MV-4-11 (cell line): ENCODE results near the gene SAPCD1.
"Not testable (repeated sequence)": the region's sequence is repeated elsewhere in the genome, so short reads cannot be mapped to it uniquely, and the experiment has no call there.

Experiments used
- DNase-seq: peaks from one replicate; lab custom pipeline; 2025; lab: John Stamatoyannopoulos, UW

The SAPCD1 gene

DNA sequence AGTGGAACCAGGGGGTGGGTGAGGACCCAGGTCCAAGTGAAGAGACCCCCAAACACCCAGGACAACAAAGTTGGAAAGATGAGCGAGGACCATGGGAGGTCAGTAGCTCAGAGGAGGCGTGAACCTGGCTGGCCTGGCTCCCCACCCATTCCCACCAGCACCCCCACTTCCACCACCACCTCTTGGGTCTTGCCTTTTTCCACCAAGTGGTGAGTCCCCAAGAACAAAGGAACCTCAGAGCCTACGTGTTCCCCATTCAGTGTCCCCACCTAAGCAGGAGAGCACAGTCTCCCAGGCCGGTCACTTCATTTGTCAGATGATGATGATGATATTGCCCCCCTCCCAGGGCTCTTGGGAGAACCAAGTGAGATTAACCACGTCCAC, 15.2 kb downstream of the SAPCD1 start:
- DNase-seq = no peak

DNA sequence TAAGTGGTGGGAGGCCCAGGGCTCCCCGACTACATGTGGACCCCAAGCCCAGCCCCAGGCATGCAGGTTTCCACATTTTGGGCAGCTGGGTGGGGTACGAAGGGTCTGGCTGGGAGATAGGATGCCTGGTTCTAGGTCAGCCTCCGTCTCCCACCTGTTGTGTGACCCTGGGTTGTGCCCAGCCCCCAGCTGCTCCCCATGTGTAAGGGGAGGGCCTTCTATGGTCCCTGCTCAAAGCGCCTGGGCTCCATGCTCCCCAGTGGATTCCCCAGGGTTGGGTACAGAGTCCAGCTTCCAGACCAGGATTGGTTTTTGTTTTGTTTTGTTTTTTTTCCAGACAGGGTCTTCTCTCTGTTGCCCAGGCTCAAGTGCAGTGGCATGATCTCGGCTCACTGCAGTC, 15.7 kb downstream of the SAPCD1 start:
- no peak for DNase-seq

DNA sequence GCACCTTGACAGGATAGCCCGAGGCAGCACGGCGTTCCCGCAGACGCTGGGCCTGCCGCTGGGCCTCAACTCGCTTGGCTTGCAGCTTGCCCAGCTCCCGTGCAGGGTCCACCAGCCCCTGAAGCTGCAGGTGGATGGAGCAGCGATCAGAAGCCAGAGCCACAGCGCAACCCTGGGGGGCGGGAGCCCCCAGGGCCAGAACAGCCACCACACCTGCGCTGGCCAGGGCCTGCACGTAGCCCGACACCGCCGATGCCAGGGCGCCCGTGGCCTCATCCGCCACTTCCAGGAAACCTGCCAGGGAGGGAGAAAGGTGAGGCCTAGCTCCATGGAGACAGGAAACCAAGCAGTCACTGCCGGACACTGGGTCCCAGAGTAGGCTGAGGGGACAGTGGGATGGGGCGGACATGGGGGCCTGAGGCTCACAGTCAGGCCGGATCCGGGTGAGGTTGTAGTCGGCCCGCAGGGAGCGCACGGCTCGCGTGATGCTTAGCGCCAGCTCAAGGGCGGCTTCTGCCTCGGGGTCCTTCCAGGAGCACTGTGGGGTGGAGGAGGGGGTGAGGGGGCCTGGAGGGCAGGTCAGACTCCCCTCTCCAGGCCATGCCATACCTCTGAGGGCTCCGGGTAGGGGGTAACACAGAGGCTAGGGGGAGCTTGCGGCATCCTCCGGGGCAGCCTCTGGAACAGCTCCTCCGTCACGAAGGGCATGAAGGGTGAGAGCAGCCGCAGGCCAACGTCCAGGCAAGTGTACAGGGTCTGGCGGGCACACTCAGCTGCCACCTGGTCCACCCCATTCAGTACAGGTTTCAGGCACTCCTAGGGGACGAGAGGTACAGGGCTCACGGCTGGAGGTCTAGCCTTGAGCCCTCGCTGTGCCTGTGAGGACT, 16.8 kb downstream of the SAPCD1 start:
- no peak for DNase-seq

DNA sequence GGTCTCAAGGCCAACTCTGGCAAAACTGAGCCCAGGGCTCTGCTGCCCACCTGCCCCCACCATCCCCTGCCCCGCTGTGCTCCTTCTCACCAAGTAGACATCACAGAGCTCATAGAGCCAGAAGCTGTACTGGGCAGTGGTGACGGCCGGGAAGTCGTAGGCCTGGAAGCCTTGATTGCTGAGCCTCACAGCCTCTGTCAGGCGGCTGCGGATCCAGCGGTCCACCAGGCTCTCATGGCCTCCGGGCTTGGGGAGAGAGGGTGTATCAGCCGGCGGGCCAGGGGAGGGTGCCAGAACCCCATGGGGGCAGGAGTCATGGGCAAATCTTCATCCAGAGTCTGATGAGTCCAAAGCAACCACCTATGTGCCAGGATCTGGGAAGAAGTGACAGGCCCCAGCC, 17.5 kb downstream of the SAPCD1 start:
- no peak for DNase-seq

DNA sequence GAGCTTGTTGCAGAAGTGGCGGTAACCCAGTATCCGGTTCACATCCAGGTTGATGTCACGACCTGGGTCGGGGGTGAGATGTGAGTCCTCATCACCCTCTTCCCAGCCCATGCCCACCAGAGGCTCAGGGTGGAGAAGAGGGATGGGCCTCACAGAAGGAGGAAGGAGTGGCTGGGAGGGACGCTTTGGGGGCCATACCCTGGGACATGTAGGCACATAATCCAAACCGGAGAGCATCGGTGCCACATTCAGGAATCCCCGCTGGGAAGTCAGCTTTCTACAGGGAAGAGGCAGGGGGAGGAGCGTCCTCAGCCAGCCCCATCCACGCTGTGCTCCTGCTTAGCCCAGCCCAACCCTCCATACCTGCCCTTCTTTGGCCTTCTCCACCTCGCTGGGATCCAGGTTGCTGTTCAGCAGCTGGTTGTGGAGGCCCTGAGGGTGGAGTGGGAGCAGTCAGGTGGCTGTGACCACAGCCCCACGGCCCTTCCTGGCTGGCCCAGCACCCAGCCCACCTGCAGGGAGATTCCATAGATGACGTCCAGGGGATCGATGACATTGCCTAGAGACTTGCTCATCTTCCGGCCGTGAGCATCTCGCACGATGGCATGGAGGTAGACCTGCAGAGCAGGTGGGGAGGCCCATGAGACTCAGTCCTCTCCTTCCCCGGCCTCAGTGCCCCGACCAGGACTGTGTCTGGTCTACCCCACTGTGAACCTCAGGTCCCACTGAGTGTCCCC, 18.2 kb downstream of the SAPCD1 start:
- no peak for DNase-seq

DNA sequence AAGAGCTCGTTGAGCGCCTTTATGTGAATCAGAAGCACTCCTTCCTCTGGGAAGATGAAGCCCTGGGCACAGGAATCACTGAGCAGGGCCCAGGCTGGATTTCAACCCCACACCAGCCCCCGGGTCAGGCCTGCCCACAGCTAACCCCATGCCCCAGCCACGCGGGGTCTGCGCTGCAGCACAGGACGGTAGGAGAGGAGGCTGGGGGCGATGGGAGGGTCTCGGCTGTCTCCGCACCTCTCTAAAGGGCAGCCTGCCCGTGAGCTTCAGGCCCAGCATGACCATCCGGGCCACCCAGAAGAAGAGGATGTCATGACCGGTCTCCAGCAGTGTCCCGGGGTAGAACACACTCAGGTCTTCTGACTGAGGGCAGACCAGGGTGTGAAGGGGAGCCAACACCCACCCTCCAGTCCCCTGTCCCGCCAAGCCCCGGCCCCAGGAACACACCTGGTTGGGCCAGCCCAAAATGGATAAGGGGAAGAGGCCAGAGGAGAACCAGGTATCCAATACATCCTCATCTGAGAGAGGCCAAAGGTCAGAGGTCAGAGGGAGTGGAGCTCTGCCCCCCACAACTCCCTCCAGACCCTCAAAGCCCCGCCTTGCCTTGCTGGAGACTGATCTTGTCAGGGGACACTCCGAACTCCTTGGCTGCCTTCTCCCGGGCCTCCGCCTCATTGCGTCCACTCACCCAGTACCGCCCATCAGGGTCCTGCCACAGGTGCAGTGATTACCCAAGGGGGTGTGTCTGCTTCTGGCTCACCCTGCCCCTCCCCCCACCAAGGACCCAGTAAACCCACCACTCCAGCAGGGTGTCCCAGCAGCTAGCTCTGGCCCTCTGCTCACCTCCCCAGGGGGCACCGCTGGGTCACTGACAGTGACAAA, 19.0 kb downstream of the SAPCD1 start:
- no peak for DNase-seq

DNA sequence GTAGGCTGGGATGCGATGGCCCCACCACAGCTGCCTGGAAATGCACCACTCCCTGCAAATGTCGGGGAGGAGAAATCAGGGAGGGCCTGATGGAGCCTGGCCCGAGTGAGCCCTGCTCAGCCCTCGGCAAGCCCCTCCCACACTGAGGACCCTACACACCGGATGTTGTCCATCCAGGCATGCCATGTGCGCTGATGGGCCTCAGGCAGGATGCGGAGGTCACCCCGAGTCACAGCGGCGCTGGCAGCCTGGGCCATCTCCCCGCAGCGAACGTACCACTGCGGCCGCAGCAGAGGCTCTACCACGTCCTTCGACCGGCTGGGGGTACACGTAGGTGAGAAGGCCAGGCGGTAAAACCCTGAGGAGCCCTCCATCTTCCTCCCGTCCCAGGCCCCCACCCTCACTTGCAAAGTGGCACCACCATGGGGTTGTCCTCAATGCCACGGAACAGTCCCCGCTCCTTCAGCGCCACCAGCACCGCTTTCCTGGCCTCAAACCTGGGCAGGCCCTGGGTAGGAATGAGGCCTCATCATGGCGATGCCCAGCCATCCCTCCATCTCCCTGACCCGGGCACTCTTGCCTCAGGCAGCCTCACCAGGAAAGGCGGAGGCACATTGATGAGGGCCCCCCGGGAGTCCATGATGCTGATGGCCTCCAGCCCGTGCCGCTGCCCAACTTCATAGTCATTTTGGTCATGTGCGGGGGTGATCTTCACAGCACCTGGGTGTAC, 19.8 kb downstream of the SAPCD1 start:
- DNase-seq = no peak

DNA sequence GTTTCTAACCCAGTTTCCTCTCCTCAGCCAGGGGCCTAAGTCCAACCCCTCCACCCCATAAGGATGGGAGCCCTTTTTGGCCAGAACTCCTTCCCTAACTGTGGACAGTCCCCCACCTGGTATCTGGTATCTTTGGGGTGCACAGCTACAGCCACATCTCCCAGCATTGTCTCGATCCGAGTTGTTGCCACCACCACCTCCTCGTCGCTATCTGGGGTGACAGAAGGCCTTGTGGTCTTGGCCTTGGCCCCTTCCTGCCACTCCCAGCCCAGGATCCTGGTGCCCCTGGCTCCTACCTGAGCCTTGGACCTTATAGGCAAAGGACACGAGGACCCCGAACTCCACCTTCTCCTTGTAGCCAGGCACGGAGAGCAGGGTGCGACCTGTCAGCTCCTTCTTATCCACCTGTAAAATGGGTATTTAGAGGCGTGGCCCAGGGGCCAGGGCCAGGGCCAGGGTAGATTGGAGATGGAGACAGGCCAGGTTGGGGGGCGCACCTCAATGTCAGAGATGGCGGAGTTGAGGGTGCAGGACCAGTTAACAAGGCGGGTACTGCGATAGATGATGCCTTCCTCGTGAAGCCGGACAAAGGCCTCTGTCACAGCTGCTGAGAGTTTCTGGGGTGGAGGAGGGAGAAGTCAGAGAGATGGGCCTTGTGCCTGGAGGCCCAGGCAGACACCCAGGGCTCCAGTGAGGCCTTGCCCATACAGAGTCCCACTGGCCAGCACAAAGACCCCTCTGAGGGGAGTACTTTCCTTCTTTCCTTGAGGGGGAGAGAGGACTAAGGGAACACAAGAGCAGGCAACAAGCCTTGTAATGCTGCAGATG, 21.9 kb downstream of the SAPCD1 start:
- no peak for DNase-seq

DNA sequence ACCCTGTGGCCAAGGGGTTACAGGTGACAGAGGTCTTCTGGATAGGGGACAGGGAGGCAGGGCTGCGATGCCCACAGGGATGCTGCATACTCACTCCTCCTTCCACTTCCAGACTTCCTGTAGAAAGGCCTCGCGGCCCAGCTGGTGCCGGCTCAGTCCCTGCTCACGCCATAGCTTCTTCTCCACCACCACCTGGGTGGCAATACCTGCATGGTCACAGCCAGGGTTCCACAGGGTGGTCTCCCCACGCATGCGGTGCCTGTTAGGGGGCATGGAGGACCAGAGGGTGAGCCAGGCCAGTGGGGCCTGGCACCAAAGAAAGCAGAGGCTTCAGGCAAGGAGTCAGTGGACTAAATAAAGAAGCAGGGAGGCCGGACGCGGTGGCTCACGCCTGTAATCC, 23.0 kb downstream of the SAPCD1 start:
- no peak for DNase-seq

DNA sequence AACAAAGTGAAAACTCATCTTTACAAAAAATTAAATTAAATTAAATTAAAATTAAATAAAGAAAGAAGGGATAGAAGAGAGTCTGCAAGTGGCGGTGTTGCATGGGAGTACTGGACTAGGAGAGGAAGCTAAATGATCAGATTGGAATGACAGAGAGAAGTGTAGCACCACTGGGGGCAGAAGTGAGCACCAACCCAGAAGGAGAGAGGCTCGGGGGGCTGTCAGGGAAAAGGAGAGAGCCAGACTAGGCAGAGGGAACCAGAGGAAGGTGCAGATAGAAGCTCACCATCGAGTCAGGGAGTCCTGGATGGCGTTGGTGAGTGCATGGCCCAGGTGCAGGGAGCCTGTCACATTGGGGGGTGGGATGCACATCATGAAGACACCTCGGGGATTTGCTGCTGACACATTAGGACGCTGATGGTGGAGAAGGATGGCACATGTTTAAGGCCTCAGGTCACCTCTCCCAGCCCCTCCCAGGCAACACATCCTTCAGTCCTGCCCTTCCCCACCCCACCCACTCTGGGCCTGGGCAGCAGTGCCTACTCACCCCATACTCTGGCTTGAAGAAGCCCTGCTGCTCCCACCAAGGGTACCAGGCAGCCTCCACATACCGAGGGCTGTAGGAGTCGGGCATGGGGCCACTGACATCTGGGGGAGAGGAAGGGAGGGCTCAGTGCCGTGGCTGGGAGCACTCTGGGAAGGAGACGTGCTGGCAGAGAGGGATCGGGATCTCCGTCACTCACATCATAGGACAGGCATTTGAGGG, 29.1 kb downstream of the SAPCD1 start:
- peak; percentile 45 for DNase-seq

DNA sequence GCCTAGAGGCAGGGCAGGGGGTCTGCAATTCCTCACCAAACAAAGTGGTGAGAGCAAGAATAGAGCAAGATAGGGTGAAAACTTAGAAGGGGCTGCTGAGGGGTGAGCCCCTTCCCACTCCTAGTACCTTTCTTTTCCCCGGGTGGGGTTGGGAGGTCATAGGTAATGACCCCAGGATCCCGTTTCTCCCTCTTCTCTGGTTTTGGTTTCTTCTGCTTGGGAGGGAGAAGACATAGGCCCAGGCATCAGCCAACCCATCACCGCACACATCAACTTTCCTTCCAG, 29.6 kb downstream of the SAPCD1 start:
- DNase-seq = no peak

DNA sequence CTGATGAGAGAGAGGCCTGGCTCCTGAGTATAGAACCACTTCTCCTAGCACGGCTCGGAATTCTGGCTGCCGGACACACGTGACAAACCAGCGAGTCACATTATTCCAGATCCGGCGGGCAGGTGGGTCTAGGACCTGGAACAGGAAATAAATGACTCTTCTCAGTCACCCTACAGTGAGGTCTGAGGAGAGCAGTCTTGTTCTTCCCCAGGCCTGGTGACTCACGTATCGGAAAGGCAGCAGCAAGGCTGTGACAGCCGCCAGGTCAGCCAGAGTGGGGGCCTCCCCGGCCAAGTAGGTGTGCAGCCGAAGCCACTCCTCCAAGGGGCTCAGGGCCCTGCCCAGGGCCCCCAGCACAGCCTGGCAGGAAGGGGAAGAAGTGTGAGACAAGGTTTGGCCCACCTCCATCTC, 30.3 kb downstream of the SAPCD1 start:
- no peak for DNase-seq

DNA sequence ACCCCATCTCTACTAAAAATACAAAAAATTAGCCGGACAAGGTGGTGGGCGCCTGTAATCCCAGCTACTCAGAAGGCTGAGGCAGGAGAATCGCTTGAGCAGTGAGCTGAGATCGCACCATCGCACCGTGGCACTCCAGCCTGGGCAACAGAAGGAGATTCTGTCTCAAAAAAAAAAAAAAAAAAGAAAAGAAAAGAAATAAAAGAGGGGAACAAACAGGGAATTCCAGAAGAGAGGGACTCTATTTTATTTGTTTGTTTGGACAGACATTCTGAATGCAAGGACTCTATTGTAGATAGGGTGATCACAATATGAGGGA, 31.4 kb downstream of the SAPCD1 start:
- not testable (repeated sequence) for DNase-seq

DNA sequence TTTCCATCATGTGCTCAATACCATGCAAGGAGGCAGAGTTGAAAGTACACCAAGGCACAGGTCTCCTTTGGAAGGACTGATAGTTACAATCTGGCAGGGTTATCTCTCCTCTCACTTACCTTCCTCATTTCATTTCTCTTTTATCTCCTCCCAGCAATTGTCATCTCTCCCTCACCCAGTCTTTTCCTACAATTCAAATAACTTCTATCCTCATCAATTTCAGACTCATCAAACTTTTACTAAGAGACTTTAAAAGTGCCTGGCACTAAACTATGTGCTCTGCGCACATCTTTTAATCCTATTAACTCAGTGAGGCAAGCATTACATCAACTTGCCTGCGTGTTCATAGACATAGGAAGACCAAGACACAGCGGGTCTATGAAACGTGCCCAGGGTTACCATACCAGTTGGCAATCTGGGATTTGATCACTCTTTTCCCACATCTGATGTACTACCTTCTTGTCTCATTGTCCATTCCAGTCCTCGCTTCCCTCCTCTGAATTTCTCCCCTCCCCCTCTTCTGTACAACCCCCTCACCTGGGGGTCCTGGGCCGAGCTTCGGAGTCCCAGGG, 31.9 kb downstream of the SAPCD1 start:
- peak; percentile 38 for DNase-seq

DNA sequence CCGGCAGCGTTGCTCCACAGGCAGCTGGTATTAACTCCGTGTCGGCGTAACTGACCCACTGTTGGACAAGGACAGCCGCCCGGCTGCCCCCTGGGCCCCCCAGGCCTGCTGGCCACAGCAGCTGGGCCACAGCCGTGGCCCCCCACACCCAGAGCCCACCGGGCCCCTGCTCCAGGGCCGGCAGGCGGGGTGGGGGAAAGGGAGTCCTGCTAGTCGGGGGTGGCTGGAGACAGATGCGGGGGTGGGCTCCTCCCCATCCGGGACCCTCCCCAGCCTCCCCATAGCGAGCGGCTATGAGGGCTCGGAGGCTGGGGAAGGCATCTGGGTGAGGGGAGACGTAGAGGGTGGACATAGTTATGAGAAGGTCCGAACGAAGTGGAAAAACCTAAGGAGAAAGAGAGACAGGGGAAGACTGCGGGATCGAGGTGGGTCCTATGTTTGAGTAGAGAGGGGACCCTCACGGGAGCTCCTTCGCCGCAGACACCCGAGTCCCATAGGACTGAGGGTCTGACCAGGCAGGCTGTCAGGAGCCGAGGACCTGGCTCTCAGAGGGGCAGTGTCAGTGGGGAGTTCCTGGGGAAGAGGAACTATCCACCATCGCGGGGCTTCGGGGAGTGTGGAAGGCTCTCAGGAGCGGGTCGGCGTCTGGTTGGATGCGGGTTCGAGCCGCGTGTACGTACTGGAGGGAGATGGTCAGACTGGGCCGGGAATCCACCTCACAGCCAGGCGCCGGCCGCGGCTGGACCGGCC, 32.6 kb downstream of the SAPCD1 start:
- DNase-seq = peak; percentile 61

DNA sequence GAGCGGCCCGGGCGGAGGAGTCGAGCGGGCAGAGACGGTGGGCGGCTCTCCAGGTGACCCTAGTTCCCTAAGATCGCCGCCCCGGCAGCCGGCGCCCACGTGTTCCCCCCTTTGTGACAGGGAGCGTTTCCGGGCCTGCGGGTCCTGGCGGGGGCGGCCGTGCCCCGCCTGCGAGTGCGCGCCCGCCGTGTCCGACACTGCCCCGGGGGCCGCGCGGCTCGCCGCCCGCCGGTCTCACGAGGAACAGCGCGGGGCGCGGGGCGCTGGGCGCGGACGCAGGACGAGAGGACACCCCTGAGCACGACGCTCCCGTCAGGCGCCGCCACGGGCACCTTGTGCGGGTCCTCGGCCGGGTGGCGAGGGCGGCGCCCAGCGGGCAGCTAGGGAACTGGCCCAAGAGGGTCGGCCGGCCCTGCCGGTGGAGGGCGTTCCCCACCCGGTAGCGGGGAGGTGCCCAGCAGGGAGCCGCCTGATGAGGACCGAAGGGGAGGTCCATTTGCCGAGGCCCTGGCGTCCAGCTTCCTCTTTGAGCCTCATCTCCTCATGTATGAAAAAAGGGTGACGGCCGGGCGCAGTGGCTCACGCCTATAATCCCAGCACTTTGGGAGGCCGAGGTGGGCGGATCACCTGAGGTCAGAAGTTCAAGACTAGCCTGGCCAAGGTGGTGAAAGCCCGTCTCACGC, 33.3 kb downstream of the SAPCD1 start, which contains the start of gene VARS1:
Gene VARS1, minus strand, starts transcription at position 137 of the 683 bp plus-strand sequence. CDS start 535 bp downstream, outside the sequence.
- peak; percentile 89 for DNase-seq

DNA sequence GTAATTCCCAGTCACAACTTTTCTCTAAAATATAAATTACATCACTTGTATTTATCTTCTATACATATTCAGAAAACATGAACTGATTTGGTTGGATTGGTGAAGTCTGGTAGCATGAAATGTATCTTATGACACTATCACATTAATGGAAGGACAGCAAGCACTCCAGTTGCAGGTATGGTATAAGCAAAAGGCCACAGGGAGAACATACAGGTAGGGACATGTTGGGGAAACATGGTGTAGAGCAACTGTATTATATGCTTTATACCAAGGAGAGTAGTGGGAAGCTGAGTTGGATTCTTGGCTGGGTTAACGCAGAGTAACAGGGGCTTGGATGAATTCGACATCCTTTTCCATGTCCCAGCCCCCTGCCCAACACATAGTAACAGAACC, 34.5 kb downstream of the SAPCD1 start:
- no peak for DNase-seq

DNA sequence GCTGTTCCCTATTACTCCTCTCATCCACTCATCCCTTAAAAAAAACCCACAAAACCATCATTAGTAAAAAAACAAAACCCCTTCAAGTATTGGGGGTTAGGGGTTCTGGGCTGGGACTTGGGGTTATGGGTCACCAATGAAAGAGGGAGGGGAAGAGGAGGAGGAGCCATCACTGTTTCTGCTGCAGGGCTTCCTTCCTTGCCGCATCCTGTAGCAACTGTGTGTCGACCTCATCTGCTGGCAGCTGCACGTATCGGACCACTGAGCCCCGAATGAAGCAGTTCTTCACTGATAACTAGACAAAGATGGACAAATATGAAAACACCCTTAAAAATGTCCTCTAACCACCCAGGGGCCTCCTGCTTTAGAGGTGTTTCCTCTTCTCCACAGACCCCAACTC, 35.1 kb downstream of the SAPCD1 start:
- no peak for DNase-seq

DNA sequence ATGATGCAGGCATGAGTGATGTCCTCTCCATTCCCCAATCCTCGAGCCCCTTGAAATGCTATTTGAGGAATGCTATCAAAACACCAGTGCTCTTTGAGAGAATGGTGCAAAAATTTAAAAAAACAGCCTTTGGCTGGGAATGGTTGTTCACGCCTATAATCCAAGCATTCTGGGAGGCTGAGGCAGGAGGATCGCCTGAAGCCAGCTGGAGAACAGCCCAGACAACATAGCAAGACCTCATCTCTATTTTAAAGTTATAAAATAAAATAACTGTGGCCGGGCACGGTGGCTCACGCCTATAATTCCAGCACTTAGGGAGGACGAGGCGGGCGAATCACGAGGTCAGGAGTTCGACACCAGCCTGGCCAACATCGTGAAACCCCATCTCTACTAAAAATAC, 37.3 kb downstream of the SAPCD1 start:
- DNase-seq = no peak
